HepG2 (cell line): ENCODE measurements around the gene PROM2. TPM values are rescaled to one million over a fixed set of nuclear protein-coding genes. Genes with fewer than 3 reads are reported as not detected.

Source experiments
- ARNT ChIP-seq: fragments of 450-650 bp; IDR thresholded peaks from 2 replicates; pipeline ENCODE4 v1.6.1; 2017
- GPN1 ChIP-seq: sonication (generic); formaldehyde crosslinking; IDR thresholded peaks from 2 replicates; pipeline ENCODE4 v1.5.1; 2020; ENCODE audit warnings: missing genetic modification reagents, borderline replicate concordance
- KDM1A ChIP-seq: IDR thresholded peaks from 2 replicates; pipeline ENCODE4 v1.6.1; 2016; ENCODE audit warnings: missing compliant biosample characterization
- MED8 ChIP-seq: sonication (generic); formaldehyde crosslinking; IDR thresholded peaks from 2 replicates; pipeline ENCODE4 v1.8.1; 2023; ENCODE audit warnings: mild to moderate bottlenecking, missing genetic modification reagents; ENCODE audit not compliant: insufficient replicate concordance
- SP2 ChIP-seq: sonication (generic); formaldehyde crosslinking; IDR thresholded peaks from 2 replicates; pipeline ENCODE4 v1.5.1; 2020; ENCODE audit warnings: mild to moderate bottlenecking, missing genetic modification reagents
- ZBTB40 ChIP-seq, 2 experiments: fragments of 450-650 bp in 1 of 2; sonication (generic) in 1 of 2; formaldehyde crosslinking in 1 of 2; IDR thresholded peaks; 2 replicates each; pipeline versions ENCODE4 v1.6.1 to v1.8.0; 2016 to 2022; ENCODE audit warnings: antibody characterized with exemption in 1 of 2, mild to moderate bottlenecking in 1 of 2, missing genetic modification reagents in 1 of 2
- ZBTB8A ChIP-seq: sonication (generic); formaldehyde crosslinking; IDR thresholded peaks from 2 replicates; pipeline ENCODE4 v1.4.0; 2020; ENCODE audit warnings: mild to moderate bottlenecking, low read depth, missing genetic modification reagents, borderline replicate concordance
- ZFP82 ChIP-seq: sonication (generic); formaldehyde crosslinking; IDR thresholded peaks from 2 replicates; pipeline ENCODE4 v1.5.1; 2020; ENCODE audit warnings: mild to moderate bottlenecking, missing genetic modification reagents, borderline replicate concordance
- ZNF138 ChIP-seq: sonication (generic); formaldehyde crosslinking; IDR thresholded peaks from 2 replicates; pipeline ENCODE4 v1.5.0; 2020; ENCODE audit warnings: mild to moderate bottlenecking, low read depth, missing genetic modification reagents
- ZNF224 ChIP-seq: sonication (generic); formaldehyde crosslinking; IDR thresholded peaks from 2 replicates; pipeline ENCODE4 v1.5.0; 2020; ENCODE audit warnings: mild to moderate bottlenecking, missing genetic modification reagents
- ZNF570 ChIP-seq: sonication (generic); formaldehyde crosslinking; IDR thresholded peaks from 2 replicates; pipeline ENCODE4 v1.4.0; 2020; ENCODE audit warnings: mild to moderate bottlenecking, missing genetic modification reagents, borderline replicate concordance
- ZNF670 ChIP-seq: sonication (generic); formaldehyde crosslinking; IDR thresholded peaks from 2 replicates; pipeline ENCODE4 v1.8.0; 2022; ENCODE audit warnings: mild to moderate bottlenecking, missing genetic modification reagents, borderline replicate concordance
- polyA plus RNA-seq, 8 experiments: library from polyadenylated mRNA; depleted of rRNA in 3 of 8; stranded (reverse) in 7 of 8; unstranded in 1 of 8; fragments of >200 nt; fragmentation: Illumina TruSeq in 4 of 8; extraction: Trizol in 4 of 8; gene quantifications; 2 replicates each; pipeline versions ENCODE4 v1.2.1 to v1.2.3, GENCODE V29; 2011 to 2016; ENCODE audit warnings: low read depth in 4 of 8, missing spikeins in 1 of 8, mixed read lengths in 1 of 8; ENCODE audit not compliant: insufficient read depth in 1 of 8
- total RNA-seq, 5 experiments: library from RNA; depleted of rRNA; stranded (reverse); fragments of >200 nt; fragmentation: Illumina TruSeq; extraction: Trizol; gene quantifications; 2 replicates each; pipeline ENCODE4 v1.2.3, GENCODE V29; 2016; ENCODE audit warnings: low read depth in 1 of 5

PROM2 gene
- total and polyA plus RNA-seq, 2 of the 13 experiments (the other 11 are each of a cell fraction or from before 2014, with no cell fraction given), result not detected

DNA sequence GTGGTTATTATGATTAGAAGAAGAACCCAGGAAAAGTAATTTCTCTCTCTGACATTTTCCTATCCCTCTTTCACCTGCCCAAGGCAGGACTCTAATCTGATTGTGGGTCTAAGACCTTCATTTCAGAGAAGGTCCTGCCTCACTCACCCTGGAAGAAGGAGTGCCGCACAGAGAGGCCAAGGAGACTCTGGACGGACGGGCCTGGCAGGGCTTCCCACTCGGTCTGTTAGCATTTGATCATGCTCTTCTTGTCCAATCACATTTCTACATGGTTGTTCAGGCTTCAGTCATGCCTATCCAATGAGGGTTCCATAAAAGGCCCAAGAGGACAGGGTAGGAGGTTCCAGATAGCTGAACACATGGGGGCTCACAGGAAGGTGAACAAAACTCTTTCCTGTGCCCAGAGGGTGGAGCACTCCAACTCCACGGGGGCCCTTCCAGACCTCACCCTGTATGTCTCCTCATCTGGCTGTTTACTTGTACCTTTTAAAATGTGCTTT, 39.9 kb upstream of the PROM2 start (continued):
- TF ChIP-seq ZBTB40 (IDR thresholded peaks at IDR 0.05) (no peak), ZBTB40 (CRISPR knock-in tag; IDR thresholded peaks at IDR 0.05) (no peak), ARNT (no peak), SP2 (CRISPR knock-in tag) (no peak), MED8 (CRISPR knock-in tag) (no peak), KDM1A (CRISPR knock-in tag) (no peak), ZNF570 (CRISPR knock-in tag) (no peak), ZNF138 (no peak), ZNF224 (CRISPR knock-in tag) (no peak), ZFP82 (CRISPR knock-in tag) (no peak), GPN1 (CRISPR knock-in tag) (no peak), ZBTB8A (CRISPR knock-in tag) (no peak), ZNF670 (CRISPR knock-in tag) (no peak)
